ENCODE results near the gene M6PR.

Gene M6PR

DNA sequence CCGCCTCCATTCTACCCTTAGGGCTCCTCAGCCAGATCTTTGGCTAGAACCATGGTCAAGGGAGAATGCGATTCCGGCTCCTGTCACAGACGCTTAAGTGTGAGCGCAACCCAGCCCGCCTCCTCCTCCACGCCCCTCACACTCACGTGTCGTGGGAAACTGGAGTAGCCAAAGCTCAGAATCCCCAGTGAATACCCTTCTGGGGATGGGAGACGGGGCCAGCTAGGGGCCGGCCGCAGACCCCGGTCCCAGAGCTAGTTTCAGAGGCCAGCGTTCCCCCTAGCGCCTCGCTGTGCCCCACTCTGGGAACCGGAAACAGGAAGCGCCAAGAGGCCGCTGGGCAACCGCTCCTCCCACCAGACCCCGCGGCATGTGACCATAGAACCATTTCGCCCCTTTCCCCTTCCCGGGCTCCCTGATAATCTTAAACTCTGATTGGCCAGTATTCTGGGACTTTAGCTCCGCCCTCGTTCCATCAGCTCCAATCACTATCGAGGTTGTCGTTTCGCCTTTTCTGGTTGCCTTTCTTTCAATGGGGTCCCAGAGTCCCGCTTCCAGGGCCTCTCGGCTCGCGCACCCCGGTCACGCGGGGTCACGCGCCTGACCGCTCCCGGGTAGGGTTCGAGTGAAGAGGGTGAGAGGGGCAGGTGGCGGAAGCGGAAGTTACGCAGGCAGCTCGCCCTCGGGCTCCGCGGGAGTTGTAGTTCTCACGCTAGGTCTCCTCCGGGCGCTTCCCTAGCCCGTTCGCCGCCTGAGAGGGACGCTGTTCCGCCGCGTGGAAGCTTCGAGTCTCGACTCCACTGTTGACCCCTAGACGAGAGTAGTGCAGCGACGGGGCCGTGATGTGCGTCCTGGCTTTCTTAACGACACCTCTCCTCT is at the start of gene M6PR:
Gene M6PR (minus strand): TSS at position 304 of the 879 bp plus-strand sequence. CDS start 3,241 bp downstream, outside the sequence.
- peak within 1 kb of the TSS; percentile 94 for H3K4me3 Mint-ChIP-seq
- DNase-seq (ENCODE audit: low spot score in 2 of 2) (peak; percentile 82 to 97), ATAC-seq (peak; percentile 91)
- peaks cover 5% of the 10 kb centered on the region for H3K9me3 Mint-ChIP-seq
- peak within 1 kb of the TSS; percentile 94 for H3K27ac Mint-ChIP-seq
- peaks cover 44% of the 10 kb centered on the region for H3K36me3 Mint-ChIP-seq
- H3K4me1 Mint-ChIP-seq: peaks cover 60% of the 10 kb centered on the region

DNA sequence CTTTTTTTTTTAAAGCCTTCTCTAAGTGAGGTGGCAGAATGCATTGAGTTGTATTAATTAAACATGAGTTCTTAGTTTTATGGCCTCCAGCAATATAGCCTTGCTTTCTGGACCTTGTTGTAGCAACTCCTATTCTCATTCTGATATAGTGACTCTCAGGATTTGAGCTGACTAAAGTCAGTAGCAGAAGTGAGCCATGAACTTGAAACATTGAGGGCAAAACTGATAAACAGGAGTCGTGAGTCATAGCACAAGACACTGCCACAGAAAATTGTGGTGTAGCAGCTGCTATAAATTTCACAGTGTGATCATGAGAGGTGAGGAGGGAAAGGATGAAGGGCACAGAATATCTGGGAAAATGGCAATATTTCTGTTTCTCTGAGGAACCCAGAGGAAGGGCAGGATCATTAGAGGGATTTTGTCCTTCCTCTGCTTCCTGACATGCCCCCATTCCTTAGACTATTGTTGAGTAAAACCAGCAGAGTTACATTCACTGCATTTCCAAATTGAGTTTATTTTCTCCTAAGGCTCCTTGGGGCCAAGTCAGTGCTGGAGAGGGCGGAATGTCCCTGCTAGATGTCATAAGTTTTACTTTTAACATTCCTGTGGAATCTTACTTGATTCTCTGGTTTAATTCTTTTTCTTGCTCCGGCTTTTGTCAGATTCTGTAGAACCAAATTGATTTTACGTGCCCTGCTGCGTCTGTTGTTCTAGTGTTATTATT is 47.4 kb upstream of the M6PR start:
- DNase-seq (ENCODE audit: low spot score in 2 of 2) (peak in 1 of 2 donors; percentile 25), ATAC-seq (peak; percentile 97)
- peaks cover 73% of the 10 kb centered on the region for H3K4me1 Mint-ChIP-seq
- peak overlapping the region; percentile 92 for H3K27ac Mint-ChIP-seq
- H3K4me3 Mint-ChIP-seq: peak overlapping the region; percentile 68
- no peaks in the 10 kb centered on the region for H3K9me3 Mint-ChIP-seq
- H3K36me3 Mint-ChIP-seq: peaks cover 26% of the 10 kb centered on the region

DNA sequence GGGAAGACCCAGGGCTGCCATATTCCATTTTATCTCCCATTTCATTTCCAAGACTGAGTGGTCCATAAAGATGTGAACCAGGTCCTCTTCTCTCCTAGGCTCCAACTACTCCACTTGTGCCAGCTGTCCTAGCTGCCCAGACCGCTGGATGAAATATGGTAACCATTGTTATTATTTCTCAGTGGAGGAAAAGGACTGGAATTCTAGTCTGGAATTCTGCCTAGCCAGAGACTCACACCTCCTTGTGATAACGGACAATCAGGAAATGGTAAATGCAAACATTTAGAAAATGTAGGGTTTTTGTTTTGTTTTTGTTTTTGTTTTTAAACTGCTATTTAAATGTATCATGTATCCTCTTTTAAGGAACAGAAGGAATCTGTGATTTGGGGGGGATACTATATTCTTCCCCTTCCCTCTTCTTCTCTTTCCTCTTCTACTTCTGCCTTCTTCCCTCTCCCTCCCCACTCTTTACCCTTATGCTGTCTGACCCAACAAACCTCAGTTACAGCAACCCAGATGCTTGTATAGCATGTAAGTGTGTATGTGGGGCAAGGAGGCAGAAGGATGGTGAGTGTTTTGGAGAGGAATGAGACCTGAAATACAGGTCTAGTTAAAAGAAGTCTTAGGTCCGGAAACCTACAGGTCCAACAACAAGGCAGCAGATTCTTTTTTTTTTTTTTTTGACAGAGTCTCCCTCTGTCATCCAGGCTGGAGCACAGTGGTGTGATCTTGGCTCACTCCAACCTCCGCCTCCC is 45.8 kb upstream of the M6PR start:
- Mint-ChIP-seq H3K4me1 (peaks cover 61% of the 10 kb centered on the region), H3K27ac (peak overlapping the region; percentile 92), H3K36me3 (peaks cover 20% of the 10 kb centered on the region), H3K4me3 (peak overlapping the region; percentile 68), H3K9me3 (no peaks in the 10 kb centered on the region)
- ATAC-seq: no peak
- DNase-seq (ENCODE audit: low spot score in 2 of 2): no peak

DNA sequence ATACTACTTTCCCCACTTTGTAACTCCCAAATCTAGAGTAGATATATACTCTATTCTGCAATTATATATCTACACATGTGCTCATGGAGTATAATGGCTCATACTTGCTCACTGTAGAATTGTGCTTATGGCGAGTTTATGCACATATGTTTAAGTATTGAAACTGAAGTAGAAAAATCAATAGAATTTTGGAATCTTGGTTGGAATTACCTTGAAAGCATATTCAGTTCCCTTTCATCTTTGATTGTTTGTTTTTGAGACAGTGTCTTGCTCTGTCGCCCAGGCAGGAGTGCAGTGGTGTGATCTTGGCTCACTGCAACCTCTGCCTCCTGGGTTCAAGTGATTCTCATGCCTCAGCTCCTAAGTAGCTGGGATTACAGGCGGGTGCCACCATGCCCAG is 44.4 kb upstream of the M6PR start:
- Mint-ChIP-seq H3K9me3 (no peaks in the 10 kb centered on the region), H3K4me1 (peaks cover 62% of the 10 kb centered on the region), H3K36me3 (peaks cover 19% of the 10 kb centered on the region), H3K4me3 (peak overlapping the region; percentile 68), H3K27ac (peak overlapping the region; percentile 92)
- DNase-seq (ENCODE audit: low spot score in 2 of 2): no peak
- ATAC-seq: no peak

DNA sequence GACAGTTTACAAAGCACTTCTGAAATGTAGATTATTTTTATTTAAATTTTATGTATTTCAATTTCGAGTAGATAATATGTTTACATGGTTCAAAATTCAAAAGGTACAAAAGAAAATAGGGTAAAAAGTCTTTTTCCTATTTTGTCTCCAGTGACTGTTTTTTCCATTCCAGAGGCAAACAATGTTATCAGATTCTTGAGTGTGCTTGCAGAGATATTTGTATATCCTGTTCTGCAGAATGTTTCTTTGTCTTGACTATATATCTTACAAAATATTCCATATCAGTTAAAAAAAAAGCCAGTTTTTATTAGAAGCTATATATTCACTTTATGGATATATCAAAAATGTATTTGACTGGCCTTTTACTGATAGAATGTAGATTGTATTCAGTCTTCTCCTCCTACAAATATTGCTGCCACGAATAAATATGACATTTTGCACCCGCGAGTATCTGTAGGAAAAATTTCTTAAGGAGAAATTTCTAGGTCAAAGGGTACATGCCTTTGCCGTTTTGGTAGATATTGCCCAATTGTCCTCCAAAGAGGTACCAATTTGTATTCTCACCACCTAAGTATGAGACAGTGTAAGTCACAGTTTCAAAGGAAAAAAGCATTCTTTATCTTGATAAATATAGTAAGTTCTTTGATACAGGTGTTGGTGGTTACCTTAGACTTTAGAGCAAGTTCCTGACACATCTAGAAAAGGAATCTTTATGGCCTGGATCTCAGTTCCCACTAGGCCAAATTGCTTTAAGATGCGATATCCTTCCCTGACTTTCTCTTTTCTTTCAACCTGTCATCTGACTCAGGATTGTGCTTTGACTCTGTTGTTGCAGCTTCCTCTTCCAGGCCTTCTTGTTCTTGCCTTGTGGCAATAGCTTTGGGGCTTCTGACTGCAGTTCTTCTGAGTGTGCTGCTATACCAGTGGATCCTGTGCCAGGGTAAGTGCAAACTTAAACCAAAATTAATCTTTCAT is 42.2 kb upstream of the M6PR start:
- Mint-ChIP-seq H3K9me3 (no peaks in the 10 kb centered on the region), H3K36me3 (peaks cover 12% of the 10 kb centered on the region), H3K27ac (peak overlapping the region; percentile 92), H3K4me1 (peaks cover 67% of the 10 kb centered on the region), H3K4me3 (peak overlapping the region; percentile 68)
- ATAC-seq (peak; percentile 27), DNase-seq (ENCODE audit: low spot score in 2 of 2) (no peak)

DNA sequence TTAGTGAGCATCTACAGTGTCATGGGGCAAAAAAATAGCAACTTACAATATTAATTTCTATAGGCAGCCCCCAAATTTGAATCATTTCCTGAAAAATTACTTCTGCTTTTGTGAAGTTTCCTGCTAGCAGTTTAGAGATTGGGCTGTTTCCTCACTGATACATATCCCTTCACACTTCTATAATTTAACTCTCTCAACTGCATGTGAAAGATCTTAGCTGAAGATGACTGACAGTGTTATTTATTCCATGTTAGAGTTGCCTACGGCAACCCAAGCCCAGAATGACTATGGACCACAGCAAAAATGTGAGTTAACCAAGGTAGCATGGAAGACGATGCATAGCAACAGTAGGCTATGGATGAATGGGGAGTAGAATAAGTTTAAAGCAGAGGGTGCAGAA is 40.0 kb upstream of the M6PR start, which contains the start of gene KLRG1:
Gene KLRG1 (plus strand): TSS at position 134 of the 400 bp plus-strand sequence. CDS start 90 bp downstream, at position 224.
- Mint-ChIP-seq H3K9me3 (no peaks in the 10 kb centered on the region), H3K4me1 (peaks cover 59% of the 10 kb centered on the region), H3K4me3 (peak within 1 kb of the TSS; percentile 68), H3K36me3 (peaks cover 12% of the 10 kb centered on the region), H3K27ac (peak within 1 kb of the TSS; percentile 94)
- ATAC-seq (peak; percentile 91), DNase-seq (ENCODE audit: low spot score in 2 of 2) (no peak)

DNA sequence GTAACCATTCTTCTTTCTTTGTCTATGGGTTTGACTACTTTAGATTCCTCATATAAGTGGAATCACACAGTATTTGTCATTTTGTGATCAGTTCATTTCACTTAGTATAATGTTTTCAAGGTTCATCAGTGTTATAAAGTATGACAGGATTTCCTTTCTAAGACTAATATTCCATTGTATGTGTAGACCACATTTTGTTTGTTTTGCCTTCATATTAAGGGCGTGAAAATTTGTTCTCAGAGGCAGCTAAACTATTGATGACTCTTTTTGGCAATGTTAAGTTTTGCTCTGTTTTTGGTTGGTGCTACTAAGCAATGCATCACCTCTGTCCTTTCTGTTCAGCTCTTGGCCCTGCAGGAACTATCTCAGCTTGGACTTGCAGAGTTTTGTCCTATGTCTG is 38.2 kb upstream of the M6PR start:
- Mint-ChIP-seq H3K4me3 (peak overlapping the region; percentile 68), H3K4me1 (peaks cover 52% of the 10 kb centered on the region), H3K27ac (peak overlapping the region; percentile 94), H3K9me3 (no peaks in the 10 kb centered on the region), H3K36me3 (peaks cover 12% of the 10 kb centered on the region)
- ATAC-seq (peak; percentile 47), DNase-seq (ENCODE audit: low spot score in 2 of 2) (no peak)

DNA sequence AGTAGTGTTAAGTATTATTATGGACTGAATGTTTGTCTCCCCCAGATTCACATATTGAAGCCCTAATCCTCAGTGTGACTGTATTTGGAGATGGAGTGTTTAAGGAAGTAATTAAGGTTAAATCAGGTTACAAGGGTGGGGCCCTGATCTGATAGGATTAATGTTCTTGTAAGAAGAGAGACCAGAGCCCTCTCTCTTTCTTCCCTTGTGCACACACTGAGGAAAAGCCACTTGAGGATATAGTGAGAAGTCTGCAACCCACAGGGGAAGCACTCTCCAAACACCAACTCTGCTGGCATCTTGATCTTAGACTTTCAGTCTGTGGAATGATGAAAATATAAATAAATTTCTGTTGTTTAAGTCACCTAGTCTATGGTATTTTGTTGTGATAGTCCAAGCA is 37.7 kb upstream of the M6PR start:
- no peaks in the 10 kb centered on the region for H3K9me3 Mint-ChIP-seq
- DNase-seq (ENCODE audit: low spot score in 2 of 2): no peak
- H3K4me1 Mint-ChIP-seq: peaks cover 47% of the 10 kb centered on the region
- H3K36me3 Mint-ChIP-seq: peaks cover 7% of the 10 kb centered on the region
- no peak for ATAC-seq
- H3K27ac Mint-ChIP-seq: peak overlapping the region; percentile 94
- peak overlapping the region; percentile 68 for H3K4me3 Mint-ChIP-seq

DNA sequence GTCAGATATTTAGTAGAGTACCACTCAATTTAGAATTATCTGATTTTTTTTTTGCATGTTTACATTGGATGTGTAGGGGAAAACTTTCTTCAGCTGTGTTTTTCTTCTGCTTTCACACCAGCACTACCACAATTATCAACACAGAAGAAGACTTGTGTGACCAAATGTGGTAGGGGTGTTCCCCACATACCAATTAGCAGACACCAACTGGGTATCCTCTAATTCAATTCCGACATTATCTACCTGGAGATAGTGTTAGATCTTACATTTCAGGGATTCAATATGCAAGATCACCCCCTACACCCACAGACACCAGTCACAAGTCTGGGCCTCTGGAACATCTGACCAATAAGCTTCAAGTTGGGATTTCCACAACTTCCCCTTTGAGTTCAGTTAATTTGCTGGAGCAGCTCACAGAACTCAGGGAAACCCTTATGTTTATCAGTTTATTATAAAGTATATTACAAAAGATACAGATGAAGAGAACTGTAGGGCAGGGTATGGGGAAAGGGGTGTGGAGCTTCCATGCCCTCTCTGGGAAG is 35.8 kb upstream of the M6PR start:
- H3K4me1 Mint-ChIP-seq: peaks cover 45% of the 10 kb centered on the region
- peaks cover 6% of the 10 kb centered on the region for H3K36me3 Mint-ChIP-seq
- H3K27ac Mint-ChIP-seq: peak overlapping the region; percentile 46
- no peak for DNase-seq (ENCODE audit: low spot score in 2 of 2)
- no peak overlapping the region for H3K4me3 Mint-ChIP-seq
- ATAC-seq: no peak
- peaks cover 2% of the 10 kb centered on the region for H3K9me3 Mint-ChIP-seq

DNA sequence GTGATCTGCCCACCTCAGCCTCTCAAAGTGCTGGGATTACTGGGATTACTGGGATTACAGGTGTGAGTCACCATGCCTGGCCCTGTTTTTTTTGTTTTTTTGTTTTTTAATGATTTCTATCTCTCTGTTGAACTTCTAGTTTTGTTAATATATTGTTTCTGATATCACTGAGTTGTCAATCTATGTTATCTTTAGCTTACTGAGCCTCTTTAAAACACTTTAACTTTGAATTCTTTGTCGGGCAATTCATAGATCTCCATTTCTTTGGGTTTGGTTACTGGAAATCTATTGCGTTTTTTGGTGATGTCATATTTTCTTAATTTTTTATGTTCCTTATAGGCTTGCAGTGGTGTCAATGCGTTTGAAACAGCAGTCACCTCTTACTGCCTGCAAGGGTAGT is 30.7 kb upstream of the M6PR start:
- Mint-ChIP-seq H3K36me3 (no peaks in the 10 kb centered on the region), H3K4me1 (peaks cover 14% of the 10 kb centered on the region), H3K27ac (peak overlapping the region; percentile 35), H3K4me3 (no peak overlapping the region), H3K9me3 (peaks cover 19% of the 10 kb centered on the region)
- ATAC-seq: no peak
- DNase-seq (ENCODE audit: low spot score in 2 of 2): no peak

DNA sequence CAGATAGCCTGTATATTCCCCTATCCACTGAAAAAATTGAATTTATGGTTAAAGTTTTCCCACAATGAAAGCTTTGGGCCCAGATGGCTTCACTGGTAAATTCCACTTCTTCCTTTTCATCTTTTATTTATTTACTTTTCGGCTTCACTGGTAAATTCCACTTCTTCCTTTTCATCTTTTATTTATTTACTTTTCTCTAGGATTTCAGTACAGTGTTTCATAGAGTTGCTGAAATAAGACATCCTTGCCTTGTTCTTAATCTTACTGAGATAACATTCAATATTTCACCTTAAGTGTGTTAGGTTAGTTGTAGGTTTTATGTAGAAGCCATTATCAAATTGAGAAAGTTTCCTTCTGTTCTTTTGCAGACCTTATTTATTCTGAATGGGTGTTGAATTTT is 21.0 kb upstream of the M6PR start:
- Mint-ChIP-seq H3K4me1 (peaks cover 3% of the 10 kb centered on the region), H3K27ac (no peak overlapping the region), H3K9me3 (peaks cover 20% of the 10 kb centered on the region), H3K36me3 (no peaks in the 10 kb centered on the region), H3K4me3 (no peak overlapping the region)
- DNase-seq (ENCODE audit: low spot score in 2 of 2) (no peak), ATAC-seq (no peak)

DNA sequence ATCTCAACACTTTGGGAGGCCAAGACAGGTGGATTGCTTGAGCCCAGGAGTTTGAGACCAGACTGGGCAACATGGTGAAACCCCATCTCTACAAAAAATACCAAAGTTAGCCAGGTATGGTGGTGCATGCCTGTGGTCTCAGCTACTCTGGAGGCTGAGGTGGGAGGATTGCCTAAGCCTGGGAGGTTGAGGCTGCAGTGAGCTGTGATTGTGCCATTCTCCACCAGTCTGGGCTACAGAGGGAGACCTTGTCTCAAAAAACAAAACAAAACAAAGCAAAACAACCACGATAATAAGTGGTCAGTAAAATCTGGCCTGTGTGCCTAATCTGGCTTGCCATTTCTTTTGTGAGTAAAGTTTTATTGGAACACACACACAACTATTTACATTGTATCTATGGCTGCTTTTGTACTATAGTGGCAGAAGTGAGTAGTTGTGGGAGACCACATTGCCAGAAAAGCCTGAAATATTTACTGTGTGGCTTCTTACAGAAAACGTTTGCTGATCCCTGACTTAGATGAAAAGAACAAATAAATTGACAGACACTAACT is 20.5 kb upstream of the M6PR start:
- no peaks in the 10 kb centered on the region for H3K4me1 Mint-ChIP-seq
- H3K4me3 Mint-ChIP-seq: no peak overlapping the region
- no peaks in the 10 kb centered on the region for H3K36me3 Mint-ChIP-seq
- H3K9me3 Mint-ChIP-seq: peaks cover 19% of the 10 kb centered on the region
- H3K27ac Mint-ChIP-seq: no peak overlapping the region
- no peak for DNase-seq (ENCODE audit: low spot score in 2 of 2)
- ATAC-seq: no peak

DNA sequence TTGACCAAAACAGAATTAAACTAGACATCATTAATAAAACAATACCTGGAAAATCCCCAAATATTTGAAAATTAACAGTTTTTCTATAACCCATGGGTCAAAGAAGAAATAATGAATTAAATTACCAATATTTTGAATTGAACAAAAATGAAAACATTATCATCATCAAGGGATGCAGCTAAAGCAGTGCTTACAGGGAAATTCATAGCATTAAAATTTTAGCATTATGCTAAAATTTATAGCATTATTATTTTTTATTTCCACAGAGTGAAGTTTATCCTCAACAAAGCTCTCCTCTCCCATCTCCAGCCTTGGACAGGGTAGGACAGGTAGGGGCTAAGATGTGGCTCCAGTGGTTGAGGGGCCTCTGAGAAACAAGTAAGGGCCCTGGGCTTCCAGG is 19.3 kb upstream of the M6PR start:
- no peak overlapping the region for H3K27ac Mint-ChIP-seq
- H3K4me3 Mint-ChIP-seq: no peak overlapping the region
- DNase-seq (ENCODE audit: low spot score in 2 of 2) (no peak), ATAC-seq (no peak)
- H3K9me3 Mint-ChIP-seq: peaks cover 19% of the 10 kb centered on the region
- H3K36me3 Mint-ChIP-seq: no peaks in the 10 kb centered on the region
- H3K4me1 Mint-ChIP-seq: peaks cover 6% of the 10 kb centered on the region

DNA sequence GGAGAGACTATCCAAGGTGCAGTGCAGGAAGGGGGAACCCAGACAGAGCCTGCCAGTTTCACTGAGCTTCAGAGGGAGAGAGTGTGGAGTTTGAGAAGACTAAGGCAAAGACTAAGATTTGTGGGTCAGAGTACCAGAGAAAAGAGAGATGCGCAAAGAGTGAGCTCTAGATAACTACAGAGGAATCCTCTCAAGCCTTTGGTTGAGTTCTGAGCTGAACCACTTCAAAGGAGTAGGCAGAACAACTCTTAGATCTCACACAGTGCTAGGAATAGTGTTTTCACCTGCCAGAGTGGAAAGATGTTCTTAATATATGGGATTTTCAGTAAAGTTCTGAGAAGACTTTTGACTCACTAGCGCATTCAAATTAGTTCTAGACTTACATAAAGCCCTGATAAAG is 10.7 kb upstream of the M6PR start:
- DNase-seq (ENCODE audit: low spot score in 2 of 2): no peak
- no peak overlapping the region for H3K4me3 Mint-ChIP-seq
- no peak for ATAC-seq
- no peak overlapping the region for H3K27ac Mint-ChIP-seq
- H3K4me1 Mint-ChIP-seq: peaks cover 37% of the 10 kb centered on the region
- no peaks in the 10 kb centered on the region for H3K36me3 Mint-ChIP-seq
- peaks cover 5% of the 10 kb centered on the region for H3K9me3 Mint-ChIP-seq

Measured in stimulated activated effector memory CD8-positive, alpha-beta T cell treated with anti-CD3 and anti-CD28 coated beads, Interleukin-12 subunit alpha, Interleukin-12 subunit beta, amount 100 ng/mL, for 72 hours (primary cell).